T-cell (primary cell): Measurements from ENCODE around the gene MTMR1. TPM values are rescaled to one million over a fixed set of nuclear protein-coding genes. Genes with fewer than 3 reads are reported as not detected.

ENCODE experiments used
- ATAC-seq, 4 experiments: fragments of 200-7000 bp in 3 of 4; fragments of 150-1000 bp in 1 of 4; cut with Tn5 transposase; replicated peaks in 1 of 4; 1 replicate in 3 of 4; 2 replicates in 1 of 4; pipeline ENCODE4 v1.10.0; 2021; ENCODE audit warnings: moderate library complexity in 3 of 4, mild to moderate bottlenecking in 2 of 4, moderate number of reproducible peaks in 1 of 4
- CTCF ChIA-PET, 2 donors: fragments of 300-600 bp; sonication (Branson Sonifier 250); formaldehyde crosslinking; loops; one replicate each; lab custom pipeline; 2022; ENCODE audit warnings: antibody characterized with exemption in 2 of 2; lab: Charles Lee
- POLR2A ChIA-PET, 2 donors: fragments of 300-600 bp; sonication (Branson Sonifier 250); formaldehyde crosslinking; loops; one replicate each; lab custom pipeline; 2022; ENCODE audit warnings: antibody characterized with exemption in 2 of 2; lab: Charles Lee
- DNase-seq, 35 experiments: peaks; one replicate each; pipeline versions ENCODE4 v3.0.0 to v3.0.0-alpha.2; 2013 to 2023
- H3K27ac ChIP-seq: one replicate; pipeline ENCODE4 v1.5.1; 2013; ENCODE audit warnings: low read length
- H3K27me3 ChIP-seq, 2 experiments: replicated peaks in 1 of 2; 1 replicate in 1 of 2; 2 replicates in 1 of 2; pipeline versions ENCODE4 v1.6.1 to v1.7.0; 2013; ENCODE audit warnings: low read length in 1 of 2, mixed read lengths in 1 of 2; ENCODE audit not compliant: control insufficient read depth in 2 of 2, insufficient read depth in 2 of 2; ENCODE audit errors: extremely low read depth in 1 of 2
- H3K36me3 ChIP-seq, 2 donors: 1 replicate in 1 of 2; 2 replicates in 1 of 2; pipeline versions ENCODE4 v1.6.1 to v1.7.0; 2013; ENCODE audit warnings: low read length in 1 of 2; ENCODE audit not compliant: control insufficient read depth in 2 of 2, insufficient read depth in 1 of 2; ENCODE audit errors: extremely low read depth in 1 of 2
- H3K4me1 ChIP-seq, 2 experiments: 1 replicate in 1 of 2; 2 replicates in 1 of 2; pipeline versions ENCODE4 v1.6.1 to v1.7.0; 2013; ENCODE audit warnings: low read length in 2 of 2, mixed read lengths in 1 of 2; ENCODE audit not compliant: insufficient read depth in 2 of 2, control insufficient read depth in 1 of 2; ENCODE audit errors: extremely low read depth in 1 of 2
- H3K4me3 ChIP-seq, 2 donors: 1 replicate in 1 of 2; 2 replicates in 1 of 2; pipeline versions ENCODE4 v1.5.1 to v1.7.0; 2013; ENCODE audit warnings: mild to moderate bottlenecking in 2 of 2, low read length in 1 of 2, moderate library complexity in 1 of 2; ENCODE audit not compliant: control insufficient read depth in 1 of 2; ENCODE audit errors: extremely low read depth in 1 of 2
- H3K9me3 ChIP-seq: 2 replicates; pipeline ENCODE4 v1.7.0; 2013
- H3K27ac Mint-ChIP-seq, 2 donors: one replicate each; pipeline ENCODE4 v1.8.0; 2020 to 2021; ENCODE audit warnings: mild to moderate bottlenecking in 2 of 2, mixed read lengths in 2 of 2
- H3K27me3 Mint-ChIP-seq, 2 donors: one replicate each; pipeline ENCODE4 v1.8.0; 2021 to 2022; ENCODE audit warnings: mixed read lengths in 2 of 2
- H3K36me3 Mint-ChIP-seq: one replicate; pipeline ENCODE4 v1.8.0; 2021; ENCODE audit warnings: mixed read lengths
- H3K4me1 Mint-ChIP-seq, 3 donors: one replicate each; pipeline ENCODE4 v1.8.0; 2020 to 2022; ENCODE audit warnings: mixed read lengths in 3 of 3, mild to moderate bottlenecking in 1 of 3
- H3K4me3 Mint-ChIP-seq, 3 donors: one replicate each; pipeline ENCODE4 v1.8.0; 2020 to 2022; ENCODE audit warnings: mild to moderate bottlenecking in 3 of 3, mixed read lengths in 3 of 3, moderate library complexity in 3 of 3
- H3K9me3 Mint-ChIP-seq, 3 donors: one replicate each; pipeline ENCODE4 v1.8.0; 2020 to 2022; ENCODE audit warnings: mixed read lengths in 3 of 3
- WGBS: methylation state at CpG from one replicate; pipeline ENCODE4 v1.1.5; 2013; ENCODE audit warnings: missing lambda C conversion rate; ENCODE audit not compliant: insufficient coverage; 5-methylcytosine and 5-hydroxymethylcytosine counted together
- total RNA-seq, 35 experiments: library from RNA in 6 of 35; stranded (reverse) in 6 of 35; fragments of 120-200 nt in 1 of 35; gene quantifications; one replicate each; pipeline versions ENCODE4 v1.2.1 to v1.2.4 and lab custom pipeline; 2013 to 2026

The MTMR1 gene
- total RNA-seq, 5 donors from 2014 or later (not counting 1 experiment from before 2014, with no cell fraction given) = 33.8 to 58.3 (median 39.4) TPM

DNA sequence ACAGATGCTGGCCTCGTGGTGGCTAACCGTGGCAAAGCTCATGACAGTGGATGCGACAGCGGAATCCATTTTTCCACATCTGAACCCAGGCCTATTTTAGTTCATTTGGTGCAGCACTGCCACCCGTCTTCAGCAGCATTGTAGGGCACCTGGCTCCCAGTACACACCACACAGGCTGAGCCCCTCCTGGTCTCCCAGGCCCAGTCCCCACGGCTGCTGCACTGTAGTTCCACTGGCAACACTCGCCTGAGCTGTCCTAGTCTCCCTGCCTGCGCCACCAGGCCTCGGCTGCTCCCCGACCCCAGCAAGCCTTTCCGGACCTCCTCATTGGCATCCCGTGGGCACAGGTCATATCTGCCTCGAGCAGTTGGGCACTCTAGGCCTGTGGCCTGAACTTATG is 76.2 kb downstream of the MTMR1 start:
- Mint-ChIP-seq H3K9me3 (no peaks in the 10 kb centered on the region), H3K4me1 (peaks cover 0 to 5% (median 0%) of the 10 kb centered on the region in 3 donors), H3K36me3 (no peaks in the 10 kb centered on the region), H3K27me3 (no peaks in the 10 kb centered on the region), H3K4me3 (no peak overlapping the region), H3K27ac (no peak overlapping the region)
- ChIA-PET CTCF (no interaction called here), POLR2A (no interaction called here)
- WGBS = 100% methylated on average over 4 of the region's 13 CpGs
- no peak for ATAC-seq
- Histone ChIP-seq H3K36me3 (peaks cover 0 to 5% of the 10 kb centered on the region in 2 donors), H3K9me3 (no peaks in the 10 kb centered on the region), H3K4me1 (peaks cover 0 to 4% of the 10 kb centered on the region in 2 experiments), H3K27me3 (no peaks in the 10 kb centered on the region), H3K4me3 (no peak overlapping the region), H3K27ac (no peak overlapping the region)
- DNase-seq = no peak

DNA sequence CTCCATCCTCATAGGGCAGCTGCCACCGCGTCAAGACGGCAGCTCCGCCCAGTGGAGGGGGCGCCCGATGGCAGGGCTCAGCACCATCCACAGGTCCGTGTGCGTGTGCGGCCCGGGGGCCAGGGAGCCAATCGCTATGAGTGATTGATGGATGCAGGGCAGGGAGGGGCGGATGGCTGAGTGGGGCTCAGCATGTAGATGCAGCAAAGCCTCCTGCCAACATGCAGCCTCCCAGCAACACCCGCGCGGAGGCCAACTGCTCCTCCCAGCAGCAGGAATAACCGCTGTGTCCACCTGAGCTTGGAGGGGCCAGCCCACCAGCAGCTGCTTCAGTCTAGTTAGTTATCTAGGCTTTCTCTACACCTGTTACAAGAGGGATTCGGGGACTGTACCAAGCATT is 77.4 kb downstream of the MTMR1 start:
- Mint-ChIP-seq H3K27me3 (no peaks in the 10 kb centered on the region), H3K4me1 (peaks cover 0 to 5% (median 0%) of the 10 kb centered on the region in 3 donors), H3K36me3 (peaks cover 6% of the 10 kb centered on the region), H3K27ac (no peak overlapping the region), H3K9me3 (no peaks in the 10 kb centered on the region), H3K4me3 (no peak overlapping the region)
- Histone ChIP-seq H3K36me3 (peaks cover 3% of the 10 kb centered on the region in 2 donors), H3K4me3 (no peak overlapping the region), H3K27me3 (no peaks in the 10 kb centered on the region), H3K27ac (no peak overlapping the region), H3K9me3 (no peaks in the 10 kb centered on the region), H3K4me1 (peaks cover 0 to 4% of the 10 kb centered on the region in 2 experiments)
- DNase-seq = no peak
- ATAC-seq = no peak
- WGBS = 96% methylated on average over 9 of the region's 17 CpGs
- ChIA-PET CTCF (interaction anchor here in 1 of 2 donors (1.9 kb wide), 1 partner anchor 311 kb away, joined by 23 read pairs; no protein-coding TSS in a partner anchor), POLR2A (no interaction called here)

DNA sequence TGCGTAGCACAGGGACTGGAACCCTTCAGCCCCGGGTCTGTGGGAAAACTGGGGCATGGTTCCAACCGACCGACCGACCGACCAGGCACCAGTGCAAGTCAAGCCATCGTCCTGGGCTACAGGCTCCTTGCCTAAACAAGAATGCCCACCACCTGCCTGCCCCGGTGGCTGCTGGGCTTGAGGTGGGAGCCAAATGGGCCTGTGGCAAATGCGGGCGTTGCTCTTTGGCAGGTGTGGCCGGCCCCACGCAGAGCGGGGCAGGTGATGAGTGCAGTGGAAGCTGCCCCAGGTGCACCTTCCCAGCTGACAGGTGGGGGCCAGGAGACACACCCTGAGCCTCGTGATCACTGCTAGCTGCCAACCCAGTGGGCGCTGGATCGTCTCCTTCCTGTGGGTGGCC is 77.9 kb downstream of the MTMR1 start:
- POLR2A ChIA-PET = interaction anchor here in 1 of 2 donors (0.5 kb wide), 1 partner anchor 1945 kb away, joined by 3 read pairs; no protein-coding TSS in a partner anchor
- H3K4me1 Mint-ChIP-seq = peaks cover 0 to 5% (median 0%) of the 10 kb centered on the region in 3 donors

DNA sequence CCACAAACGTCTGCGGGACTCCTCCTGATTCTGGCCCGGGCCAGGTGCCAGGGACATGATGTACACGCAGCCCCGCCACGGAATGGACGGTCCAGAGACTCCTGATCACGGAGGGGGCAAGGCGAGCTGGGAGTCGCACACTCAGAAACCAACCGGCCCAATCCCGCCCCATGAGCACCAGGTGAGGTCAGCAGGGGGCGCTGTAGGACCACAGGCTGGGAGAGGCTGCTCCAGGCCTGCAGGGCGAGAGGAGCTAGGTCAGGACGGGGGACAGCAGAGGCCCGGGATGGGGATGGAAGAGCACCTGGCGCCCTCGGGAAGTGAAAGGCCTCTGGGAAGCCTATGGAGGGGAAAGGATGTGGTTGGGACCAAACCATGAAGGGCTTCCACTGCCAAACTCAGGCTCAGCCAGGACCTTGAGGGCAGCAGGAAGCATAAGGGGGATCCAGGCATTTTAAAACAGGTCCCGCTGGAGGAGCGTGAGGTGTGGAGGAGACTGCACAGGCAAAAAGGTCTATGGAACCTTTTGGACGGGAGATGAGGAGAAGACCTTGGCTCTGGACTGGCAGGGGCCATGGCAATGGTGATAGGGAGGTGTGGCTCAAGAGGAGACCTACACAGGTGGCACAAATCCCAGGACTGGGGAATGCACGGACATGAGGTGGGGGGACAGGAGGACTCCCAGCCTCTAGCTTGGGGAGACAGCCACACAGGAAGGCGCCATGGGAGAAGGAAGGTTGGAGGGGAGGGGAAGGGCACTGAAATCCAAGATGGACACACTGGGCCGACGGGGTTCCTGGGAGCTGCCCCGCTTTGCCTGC is 79.2 kb downstream of the MTMR1 start:
- Histone ChIP-seq H3K9me3 (no peaks in the 10 kb centered on the region), H3K36me3 (peaks cover 3% of the 10 kb centered on the region in 2 donors), H3K4me1 (peaks cover 0 to 4% of the 10 kb centered on the region in 2 experiments), H3K27me3 (no peaks in the 10 kb centered on the region), H3K27ac (no peak overlapping the region), H3K4me3 (no peak overlapping the region)
- peak; percentile 67 to 76 (median 70) for ATAC-seq
- no peak overlapping the region for H3K27ac Mint-ChIP-seq
- ChIA-PET CTCF (interaction anchor here (0.6 to 1.9 kb wide), 6 partner anchors 9 to 310 kb away, joined by 3 to 23 read pairs (median 7); no protein-coding TSS in a partner anchor), POLR2A (no interaction called here)
- peak in 33 of 35 experiments; percentile 32 to 75 (median 60) for DNase-seq
- H3K4me3 Mint-ChIP-seq = no peak overlapping the region
- WGBS = 38% methylated on average over 13 of the region's 26 CpGs
- peaks cover 6% of the 10 kb centered on the region for H3K36me3 Mint-ChIP-seq
- no peaks in the 10 kb centered on the region for H3K9me3 Mint-ChIP-seq
- H3K4me1 Mint-ChIP-seq = peaks cover 0 to 5% (median 0%) of the 10 kb centered on the region in 3 donors
- no peaks in the 10 kb centered on the region for H3K27me3 Mint-ChIP-seq

More for the DNA sequence above, 77.9 kb downstream of the MTMR1 start:
- WGBS = 94% methylated on average over 7 of the region's 16 CpGs
- H3K36me3 Mint-ChIP-seq = peaks cover 6% of the 10 kb centered on the region
- Histone ChIP-seq H3K4me3 (no peak overlapping the region), H3K9me3 (no peaks in the 10 kb centered on the region), H3K36me3 (peaks cover 3% of the 10 kb centered on the region in 2 donors), H3K27me3 (no peaks in the 10 kb centered on the region), H3K4me1 (peaks cover 0 to 4% of the 10 kb centered on the region in 2 experiments), H3K27ac (no peak overlapping the region)
- no peaks in the 10 kb centered on the region for H3K9me3 Mint-ChIP-seq
- H3K27me3 Mint-ChIP-seq = no peaks in the 10 kb centered on the region
- no peak for ATAC-seq
- H3K27ac Mint-ChIP-seq = no peak overlapping the region
- no peak overlapping the region for H3K4me3 Mint-ChIP-seq
- no peak for DNase-seq
- CTCF ChIA-PET = interaction anchor here in 1 of 2 donors (0.8 to 1.9 kb wide), 2 partner anchors 232 to 311 kb away, joined by 4 to 23 read pairs; no protein-coding TSS in a partner anchor

DNA sequence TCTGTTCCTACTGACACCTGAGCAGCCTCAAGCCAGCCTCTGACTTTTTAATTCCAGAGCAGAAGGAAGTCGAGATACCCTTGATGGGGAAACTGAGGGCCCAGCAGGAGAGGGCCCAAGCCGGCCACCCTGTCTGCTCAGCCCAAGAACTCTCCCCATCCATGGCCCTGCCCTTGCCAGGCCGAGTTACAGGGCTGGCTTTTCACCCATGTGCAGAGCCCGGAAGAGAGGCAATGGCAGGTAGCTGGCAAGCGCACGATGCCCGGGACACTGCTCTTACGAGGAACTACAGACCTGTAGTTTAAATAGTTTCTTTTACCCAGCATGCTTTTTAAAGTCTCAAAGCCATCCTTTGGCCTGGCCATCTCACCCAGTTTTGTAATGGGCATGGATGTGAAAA is 79.9 kb downstream of the MTMR1 start:
- Mint-ChIP-seq H3K9me3 (no peaks in the 10 kb centered on the region), H3K27me3 (no peaks in the 10 kb centered on the region), H3K4me1 (peaks cover 0 to 5% (median 0%) of the 10 kb centered on the region in 3 donors), H3K36me3 (peaks cover 6% of the 10 kb centered on the region), H3K27ac (no peak overlapping the region), H3K4me3 (no peak overlapping the region)
- ChIA-PET CTCF (interaction anchor here in 1 of 2 donors (1.7 kb wide), 1 partner anchor 308 kb away, joined by 4 read pairs; no protein-coding TSS in a partner anchor), POLR2A (no interaction called here)
- ATAC-seq (no peak), DNase-seq (no peak)
- H3K4me1 ChIP-seq = peaks cover 0 to 4% of the 10 kb centered on the region in 2 experiments
- peaks cover 3% of the 10 kb centered on the region in 2 donors for H3K36me3 ChIP-seq
- 80% methylated on average over 1 of the region's 8 CpGs for WGBS
- H3K27me3 ChIP-seq = no peaks in the 10 kb centered on the region
- H3K27ac ChIP-seq = no peak overlapping the region
- H3K9me3 ChIP-seq = no peaks in the 10 kb centered on the region
- H3K4me3 ChIP-seq = no peak overlapping the region

DNA sequence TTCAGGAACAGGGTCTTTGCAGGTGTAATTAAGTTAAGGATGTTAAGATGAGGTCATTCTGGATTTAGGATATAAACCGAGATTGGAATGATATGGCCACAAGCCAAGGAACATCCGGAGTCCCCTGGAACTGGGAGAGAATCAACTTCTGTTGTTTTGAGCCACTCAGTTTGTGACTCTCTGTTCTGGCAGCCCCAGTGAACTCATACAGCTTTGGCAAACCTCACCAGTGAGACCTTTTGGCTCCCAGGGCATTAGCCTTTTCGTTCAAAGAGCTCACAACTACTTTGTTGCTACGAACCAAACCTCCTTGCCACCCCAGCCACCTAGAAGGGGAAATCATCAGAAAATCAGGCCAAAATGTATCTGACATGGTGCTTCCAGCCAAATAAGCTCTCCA is 80.4 kb downstream of the MTMR1 start:
- Histone ChIP-seq H3K4me1 (peaks cover 0 to 4% of the 10 kb centered on the region in 2 experiments), H3K36me3 (peaks cover 3% of the 10 kb centered on the region in 2 donors), H3K27me3 (no peaks in the 10 kb centered on the region), H3K27ac (no peak overlapping the region), H3K9me3 (no peaks in the 10 kb centered on the region), H3K4me3 (no peak overlapping the region)
- CTCF ChIA-PET = interaction anchor here in 1 of 2 donors (1.7 kb wide), 1 partner anchor 308 kb away, joined by 4 read pairs; no protein-coding TSS in a partner anchor
- DNase-seq = no peak
- Mint-ChIP-seq H3K27me3 (no peaks in the 10 kb centered on the region), H3K4me3 (no peak overlapping the region), H3K27ac (no peak overlapping the region), H3K4me1 (peaks cover 0 to 5% (median 0%) of the 10 kb centered on the region in 3 donors), H3K36me3 (peaks cover 6% of the 10 kb centered on the region), H3K9me3 (no peaks in the 10 kb centered on the region)
- ATAC-seq = no peak
- POLR2A ChIA-PET = no interaction called here
- WGBS = 88% methylated on average over 2 of the region's 4 CpGs
